ENCODE results near the gene ABHD3.

DNA sequence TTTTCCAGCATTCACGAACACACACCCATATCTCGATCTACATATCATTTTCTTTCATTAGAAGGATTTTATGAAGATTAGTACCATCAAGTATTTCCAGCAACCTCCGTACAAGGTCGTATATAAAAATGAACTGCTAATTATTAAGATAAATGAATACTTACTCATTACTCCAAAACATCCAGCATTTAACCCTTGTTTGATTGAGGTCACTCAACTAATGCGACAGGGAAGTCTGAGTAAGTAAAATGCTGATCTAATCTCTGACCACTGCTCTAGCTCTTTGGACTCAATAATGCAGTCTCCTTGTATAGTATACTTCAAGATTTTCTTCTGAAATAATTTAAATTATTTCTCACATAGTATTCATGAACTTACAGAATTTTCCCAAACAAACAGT is 2.0 kb downstream of the ABHD3 start:
- no peak for TF ChIP-seq GATA2 (IDR thresholded peaks at IDR 0.05; ENCODE audit: low read depth, low read length)
- TF ChIP-seq GATA3 (IDR thresholded peaks at IDR 0.05; ENCODE audit: low read depth, low read length): no peak

Measured in SH-SY5Y (cell line).